ENCODE results near the gene AASDHPPT.

- no peak for TF ChIP-seq CTCF (IDR thresholded peaks at IDR 0.05)
- TF ChIP-seq POLR2A (IDR thresholded peaks at IDR 0.05), result no peak
These were observed 14.1 kb downstream of the AASDHPPT start for GRCh38 chr11:106091480-106092123.

Data from thyroid gland (tissue), 4 donors.